ENCODE results near the gene ZDHHC14.

The ZDHHC14 gene

GRCh38 chr6:157547112-157547511, 166.1 kb downstream of the ZDHHC14 start:
- Histone ChIP-seq H3K4me3 (ENCODE audit: insufficient read length, low read depth) (no peak overlapping the region), H3K9ac (ENCODE audit: insufficient read length, low read depth) (no peak overlapping the region), H3K36me3 (ENCODE audit: insufficient read depth, insufficient read length, low read length) (no peaks in the 10 kb centered on the region), H3K4me1 (ENCODE audit: insufficient read depth, insufficient read length) (peaks cover 3% of the 10 kb centered on the region), H3K9me3 (ENCODE audit: insufficient read depth, low read length) (peaks cover 23% of the 10 kb centered on the region; the same call in 1 of the 2 replicates), H3K27me3 (ENCODE audit: insufficient read depth, insufficient read length) (peaks cover 2% of the 10 kb centered on the region)
- TF ChIP-seq YY1 (IDR thresholded peaks at IDR 0.05; ENCODE audit: insufficient read depth, insufficient read length) (no peak), ZNF274 (IDR thresholded peaks at IDR 0.05; ENCODE audit: low read depth, low read length) (no peak), SUZ12 (IDR thresholded peaks at IDR 0.05; ENCODE audit: extremely low read depth, insufficient read depth, insufficient read length) (no peak)
- no peak for DNase-seq (ENCODE audit: low read depth, low spot score)

- H3K27me3 ChIP-seq (ENCODE audit: insufficient read depth, insufficient read length): peaks cover 2% of the 10 kb centered on the region
- no peak overlapping the region for H3K4me3 ChIP-seq (ENCODE audit: insufficient read length, low read depth)
- H3K4me1 ChIP-seq (ENCODE audit: insufficient read depth, insufficient read length): peaks cover 9% of the 10 kb centered on the region
- H3K36me3 ChIP-seq (ENCODE audit: insufficient read depth, insufficient read length, low read length): no peaks in the 10 kb centered on the region
- TF ChIP-seq ZNF274 (IDR thresholded peaks at IDR 0.05; ENCODE audit: low read depth, low read length): no peak
- TF ChIP-seq YY1 (IDR thresholded peaks at IDR 0.05; ENCODE audit: insufficient read depth, insufficient read length): no peak
- no peak for TF ChIP-seq SUZ12 (IDR thresholded peaks at IDR 0.05; ENCODE audit: extremely low read depth, insufficient read depth, insufficient read length)
- DNase-seq (ENCODE audit: low read depth, low spot score): no peak
- no peak overlapping the region for H3K9ac ChIP-seq (ENCODE audit: insufficient read length, low read depth)
- H3K9me3 ChIP-seq (ENCODE audit: insufficient read depth, low read length): peaks cover 23% of the 10 kb centered on the region; the same call in 1 of the 2 replicates
These were observed 167.9 kb downstream of the ZDHHC14 start for GRCh38 chr6:157548635-157549467.

GRCh38 chr6:157549468-157549745, 168.4 kb downstream of the ZDHHC14 start:
- Histone ChIP-seq H3K9me3 (ENCODE audit: insufficient read depth, low read length) (peaks cover 23% of the 10 kb centered on the region; the same call in 1 of the 2 replicates), H3K4me1 (ENCODE audit: insufficient read depth, insufficient read length) (peaks cover 9% of the 10 kb centered on the region), H3K9ac (ENCODE audit: insufficient read length, low read depth) (no peak overlapping the region), H3K36me3 (ENCODE audit: insufficient read depth, insufficient read length, low read length) (no peaks in the 10 kb centered on the region), H3K27me3 (ENCODE audit: insufficient read depth, insufficient read length) (peaks cover 2% of the 10 kb centered on the region), H3K4me3 (ENCODE audit: insufficient read length, low read depth) (no peak overlapping the region)
- no peak for TF ChIP-seq SUZ12 (IDR thresholded peaks at IDR 0.05; ENCODE audit: extremely low read depth, insufficient read depth, insufficient read length)
- TF ChIP-seq ZNF274 (IDR thresholded peaks at IDR 0.05; ENCODE audit: low read depth, low read length): no peak
- no peak for TF ChIP-seq YY1 (IDR thresholded peaks at IDR 0.05; ENCODE audit: insufficient read depth, insufficient read length)
- DNase-seq (ENCODE audit: low read depth, low spot score): no peak

- Histone ChIP-seq H3K4me3 (ENCODE audit: insufficient read length, low read depth) (no peak overlapping the region), H3K9ac (ENCODE audit: insufficient read length, low read depth) (no peak overlapping the region), H3K9me3 (ENCODE audit: insufficient read depth, low read length) (peaks cover 23% of the 10 kb centered on the region; the same call in 1 of the 2 replicates), H3K36me3 (ENCODE audit: insufficient read depth, insufficient read length, low read length) (no peaks in the 10 kb centered on the region), H3K27me3 (ENCODE audit: insufficient read depth, insufficient read length) (peaks cover 2% of the 10 kb centered on the region), H3K4me1 (ENCODE audit: insufficient read depth, insufficient read length) (peaks cover 9% of the 10 kb centered on the region)
- TF ChIP-seq ZNF274 (IDR thresholded peaks at IDR 0.05; ENCODE audit: low read depth, low read length) (no peak), YY1 (IDR thresholded peaks at IDR 0.05; ENCODE audit: insufficient read depth, insufficient read length) (no peak), SUZ12 (IDR thresholded peaks at IDR 0.05; ENCODE audit: extremely low read depth, insufficient read depth, insufficient read length) (no peak)
- no peak for DNase-seq (ENCODE audit: low read depth, low spot score)
These were observed 169.4 kb downstream of the ZDHHC14 start for GRCh38 chr6:157550114-157550989.

GRCh38 chr6:157551041-157551832, 170.2 kb downstream of the ZDHHC14 start:
- peaks cover 2% of the 10 kb centered on the region for H3K27me3 ChIP-seq (ENCODE audit: insufficient read depth, insufficient read length)
- TF ChIP-seq SUZ12 (IDR thresholded peaks at IDR 0.05; ENCODE audit: extremely low read depth, insufficient read depth, insufficient read length): no peak
- no peak for TF ChIP-seq YY1 (IDR thresholded peaks at IDR 0.05; ENCODE audit: insufficient read depth, insufficient read length)
- no peak for TF ChIP-seq ZNF274 (IDR thresholded peaks at IDR 0.05; ENCODE audit: low read depth, low read length)
- no peak for DNase-seq (ENCODE audit: low read depth, low spot score)

GRCh38 chr6:157552081-157552747, 171.2 kb downstream of the ZDHHC14 start:
- no peak for TF ChIP-seq ZNF274 (IDR thresholded peaks at IDR 0.05; ENCODE audit: low read depth, low read length)
- TF ChIP-seq YY1 (IDR thresholded peaks at IDR 0.05; ENCODE audit: insufficient read depth, insufficient read length): no peak
- no peak for TF ChIP-seq SUZ12 (IDR thresholded peaks at IDR 0.05; ENCODE audit: extremely low read depth, insufficient read depth, insufficient read length)
- peak; percentile 85 for DNase-seq (ENCODE audit: low read depth, low spot score)
- no peak overlapping the region for H3K9ac ChIP-seq (ENCODE audit: insufficient read length, low read depth)

More at GRCh38 chr6:157551041-157551832, 170.2 kb downstream of the ZDHHC14 start:
- peaks cover 13% of the 10 kb centered on the region for H3K4me1 ChIP-seq (ENCODE audit: insufficient read depth, insufficient read length)
- no peak overlapping the region for H3K9ac ChIP-seq (ENCODE audit: insufficient read length, low read depth)
- no peaks in the 10 kb centered on the region for H3K36me3 ChIP-seq (ENCODE audit: insufficient read depth, insufficient read length, low read length)
- no peak overlapping the region for H3K4me3 ChIP-seq (ENCODE audit: insufficient read length, low read depth)
- peaks cover 23% of the 10 kb centered on the region; the same call in 1 of the 2 replicates for H3K9me3 ChIP-seq (ENCODE audit: insufficient read depth, low read length)

More at GRCh38 chr6:157552081-157552747, 171.2 kb downstream of the ZDHHC14 start:
- H3K27me3 ChIP-seq (ENCODE audit: insufficient read depth, insufficient read length): peaks cover 2% of the 10 kb centered on the region
- no peak overlapping the region for H3K4me3 ChIP-seq (ENCODE audit: insufficient read length, low read depth)
- H3K36me3 ChIP-seq (ENCODE audit: insufficient read depth, insufficient read length, low read length): no peaks in the 10 kb centered on the region
- H3K4me1 ChIP-seq (ENCODE audit: insufficient read depth, insufficient read length): peaks cover 15% of the 10 kb centered on the region
- H3K9me3 ChIP-seq (ENCODE audit: insufficient read depth, low read length): peaks cover 23% of the 10 kb centered on the region; the same call in 1 of the 2 replicates
